ENCODE data around the gene USP20. TPM values are rescaled to one million over a fixed set of nuclear protein-coding genes. Genes with fewer than 3 reads are reported as not detected.
A peak's percentile ranks its signal among the peaks of the same experiment; 100 is the strongest.

USP20 gene
- total RNA-seq, 1 experiment from 2014 or later = 7.3 TPM

GRCh38 chr9:129823542-129823934 lies 11.7 kb upstream of the USP20 start:
- DNase-seq (ENCODE audit: low read depth) = no peak

GRCh38 chr9:129823935-129824601 lies 11.2 kb upstream of the USP20 start, which contains the start of gene TOR1A:
TSS of gene TOR1A (minus strand) at chr9:129824136. CDS start at chr9:129824085, 51 bp downstream.
- DNase-seq (ENCODE audit: low read depth) = peak; percentile 91

GRCh38 chr9:129826344-129826743 lies 8.9 kb upstream of the USP20 start:
- DNase-seq (ENCODE audit: low read depth) = no peak

- DNase-seq (ENCODE audit: low read depth) = no peak
Measured at GRCh38 chr9:129826759-129827158, 8.5 kb upstream of the USP20 start.

- DNase-seq (ENCODE audit: low read depth) = no peak
Measured at GRCh38 chr9:129828051-129828450, 7.2 kb upstream of the USP20 start.

- no peak for DNase-seq (ENCODE audit: low read depth)
Measured at GRCh38 chr9:129828969-129829368, 6.3 kb upstream of the USP20 start.

- DNase-seq (ENCODE audit: low read depth) = no peak
Measured at GRCh38 chr9:129832982-129833381, 2.3 kb upstream of the USP20 start.

GRCh38 chr9:129834489-129835127 lies 650 bp upstream of the USP20 start:
- peak; percentile 4 for DNase-seq (ENCODE audit: low read depth)

GRCh38 chr9:129835860-129836223 lies 584 bp downstream of the USP20 start:
- DNase-seq (ENCODE audit: low read depth) = no peak

- DNase-seq (ENCODE audit: low read depth) = no peak
Measured at GRCh38 chr9:129836311-129837007, 1.2 kb downstream of the USP20 start.

- peak; percentile 93 for DNase-seq (ENCODE audit: low read depth)
Measured at GRCh38 chr9:129838707-129839259, 3.5 kb downstream of the USP20 start.

- DNase-seq (ENCODE audit: low read depth) = no peak
Measured at GRCh38 chr9:129839324-129840023, 4.2 kb downstream of the USP20 start.

- DNase-seq (ENCODE audit: low read depth) = no peak
Measured at GRCh38 chr9:129840034-129840433, 4.8 kb downstream of the USP20 start.

GRCh38 chr9:129841071-129841470 lies 5.8 kb downstream of the USP20 start:
- DNase-seq (ENCODE audit: low read depth) = no peak

- no peak for DNase-seq (ENCODE audit: low read depth)
Measured at GRCh38 chr9:129845373-129845772, 10.1 kb downstream of the USP20 start.

- no peak for DNase-seq (ENCODE audit: low read depth)
Measured at GRCh38 chr9:129848712-129849441, 13.6 kb downstream of the USP20 start.

GRCh38 chr9:129849901-129850300 lies 14.6 kb downstream of the USP20 start:
- DNase-seq (ENCODE audit: low read depth) = no peak

GRCh38 chr9:129850821-129851550 lies 15.7 kb downstream of the USP20 start:
- no peak for DNase-seq (ENCODE audit: low read depth)

GRCh38 chr9:129851821-129852220 lies 16.6 kb downstream of the USP20 start:
- no peak for DNase-seq (ENCODE audit: low read depth)

- DNase-seq (ENCODE audit: low read depth) = no peak
Measured at GRCh38 chr9:129852579-129852978, 17.3 kb downstream of the USP20 start.

- no peak for DNase-seq (ENCODE audit: low read depth)
Measured at GRCh38 chr9:129853614-129854013, 18.4 kb downstream of the USP20 start.

Data from RPMI7951 (cell line).